Measurements from ENCODE around the gene ZNF507.

The ZNF507 gene

GRCh38 chr19:32345261-32346207, at the start of gene ZNF507:
TSS of gene ZNF507 (plus strand) at chr19:32345610. CDS start at chr19:32352831, 7,221 bp downstream.
- peak; percentile 84 for DNase-seq (ENCODE audit: low spot score)

- DNase-seq (ENCODE audit: low spot score) = no peak
Observed at GRCh38 chr19:32296694-32297093, 48.7 kb upstream of the ZNF507 start.

- no peak for DNase-seq (ENCODE audit: low spot score)
Observed at GRCh38 chr19:32302778-32303177, 42.6 kb upstream of the ZNF507 start.

- DNase-seq (ENCODE audit: low spot score) = no peak
Observed at GRCh38 chr19:32303193-32303592, 42.2 kb upstream of the ZNF507 start.

- DNase-seq (ENCODE audit: low spot score) = no peak
Observed at GRCh38 chr19:32307591-32307990, 37.8 kb upstream of the ZNF507 start.

GRCh38 chr19:32308431-32309077, 36.9 kb upstream of the ZNF507 start:
- DNase-seq (ENCODE audit: low spot score) = no peak

- DNase-seq (ENCODE audit: low spot score) = no peak
Observed at GRCh38 chr19:32309711-32310390, 35.6 kb upstream of the ZNF507 start.

GRCh38 chr19:32311371-32311770, 34.0 kb upstream of the ZNF507 start:
- DNase-seq (ENCODE audit: low spot score) = no peak

- DNase-seq (ENCODE audit: low spot score) = no peak
Observed at GRCh38 chr19:32313569-32314265, 31.7 kb upstream of the ZNF507 start.

GRCh38 chr19:32316034-32316433, 29.4 kb upstream of the ZNF507 start:
- DNase-seq (ENCODE audit: low spot score) = no peak

GRCh38 chr19:32317086-32317485, 28.3 kb upstream of the ZNF507 start:
- DNase-seq (ENCODE audit: low spot score) = no peak

GRCh38 chr19:32318884-32319520, 26.4 kb upstream of the ZNF507 start:
- DNase-seq (ENCODE audit: low spot score) = no peak

GRCh38 chr19:32322541-32322940, 22.9 kb upstream of the ZNF507 start:
- no peak for DNase-seq (ENCODE audit: low spot score)

GRCh38 chr19:32324631-32325285, 20.7 kb upstream of the ZNF507 start:
- DNase-seq (ENCODE audit: low spot score) = no peak

GRCh38 chr19:32330213-32330857, 15.1 kb upstream of the ZNF507 start:
- no peak for DNase-seq (ENCODE audit: low spot score)

GRCh38 chr19:32333227-32333626, 12.2 kb upstream of the ZNF507 start:
- DNase-seq (ENCODE audit: low spot score) = no peak

- DNase-seq (ENCODE audit: low spot score) = no peak
Observed at GRCh38 chr19:32336259-32337083, 8.9 kb upstream of the ZNF507 start.

- no peak for DNase-seq (ENCODE audit: low spot score)
Observed at GRCh38 chr19:32337084-32337808, 8.2 kb upstream of the ZNF507 start.

- no peak for DNase-seq (ENCODE audit: low spot score)
Observed at GRCh38 chr19:32339423-32339822, 6.0 kb upstream of the ZNF507 start.
